Stimulated activated CD4-positive, alpha-beta T cell treated with anti-CD3 and anti-CD28 coated beads, Interleukin-2, amount 100 ng/mL, for 24 hours (primary cell): Measurements from ENCODE around the gene KLHDC10.
A peak's percentile ranks its signal among the peaks of the same experiment; 100 is the strongest.
"Not testable (repeated sequence)": the region's sequence is repeated elsewhere in the genome, so short reads cannot be mapped to it uniquely, and the experiment has no call there.

Source experiments
- DNase-seq, 2 donors: peaks; one replicate each; pipeline ENCODE4 v3.0.0-alpha.2; 2020

The KLHDC10 gene

GRCh38 chr7:130142654-130143333 lies 72.5 kb downstream of the KLHDC10 start:
- DNase-seq, result no peak

GRCh38 chr7:130143334-130143732 lies 73.0 kb downstream of the KLHDC10 start:
- no peak for DNase-seq

GRCh38 chr7:130143986-130144311 lies 73.6 kb downstream of the KLHDC10 start:
- no peak for DNase-seq

- no peak for DNase-seq
Measured at GRCh38 chr7:130144312-130145171, 74.2 kb downstream of the KLHDC10 start.

GRCh38 chr7:130145424-130146100 lies 75.2 kb downstream of the KLHDC10 start:
- DNase-seq, result no peak

- DNase-seq, result not testable (repeated sequence)
Measured at GRCh38 chr7:130146142-130146541, 75.8 kb downstream of the KLHDC10 start.

GRCh38 chr7:130146693-130147405 lies 76.5 kb downstream of the KLHDC10 start:
- no peak for DNase-seq

GRCh38 chr7:130147710-130148325 lies 77.5 kb downstream of the KLHDC10 start:
- DNase-seq, result no peak

GRCh38 chr7:130148561-130148960 lies 78.2 kb downstream of the KLHDC10 start:
- DNase-seq, result no peak

GRCh38 chr7:130149281-130150139 lies 79.2 kb downstream of the KLHDC10 start:
- DNase-seq, result no peak

- DNase-seq, result no peak
Measured at GRCh38 chr7:130150587-130150986, 80.3 kb downstream of the KLHDC10 start.

- DNase-seq, result peak; percentile 35 to 49
Measured at GRCh38 chr7:130151591-130152492, 81.5 kb downstream of the KLHDC10 start.

- DNase-seq, result no peak
Measured at GRCh38 chr7:130152493-130153210, 82.3 kb downstream of the KLHDC10 start.

- no peak for DNase-seq
Measured at GRCh38 chr7:130153211-130153908, 83.0 kb downstream of the KLHDC10 start.

GRCh38 chr7:130154131-130154500 lies 83.8 kb downstream of the KLHDC10 start:
- no peak for DNase-seq

- no peak for DNase-seq
Measured at GRCh38 chr7:130154501-130155317, 84.4 kb downstream of the KLHDC10 start.

- DNase-seq, result no peak
Measured at GRCh38 chr7:130156140-130156539, 85.8 kb downstream of the KLHDC10 start.

- DNase-seq, result no peak
Measured at GRCh38 chr7:130157700-130158099, 87.4 kb downstream of the KLHDC10 start.
